K562 (cell line): ENCODE results near the gene HAUS7. TPM values are rescaled to one million over a fixed set of nuclear protein-coding genes. Genes with fewer than 3 reads are reported as not detected.
A peak's percentile ranks its signal among the peaks of the same experiment; 100 is the strongest.

Experiments used
- ATAC-seq: fragments of 200-7000 bp; cut with Tn5 transposase; 3 replicates; pipeline ENCODE4 v1.9.1; 2020; ENCODE audit warnings: moderate library complexity
- BruUV-seq: library from RNA; stranded (reverse); fragments of 400-500 nt; replicated peaks from 2 replicates; lab custom pipeline; 2021; lab: Mats Ljungman, UMichigan
- CTCF ChIA-PET: fragments of 300-600 bp; formaldehyde crosslinking; extraction: SDS; loops from one replicate; lab custom pipeline; 2021; ENCODE audit warnings: low intra/inter-chr PET ratio; lab: Yijun Ruan, JAX
- POLR2A ChIA-PET: fragments of 300-600, 350-650 bp; sonication (Branson Sonifier 250); formaldehyde crosslinking; extraction: SDS; loops from one replicate; lab custom pipeline; 2021; ENCODE audit warnings: antibody characterized with exemption, inconsistent platforms; lab: Yijun Ruan, JAX
- DNase-seq, 4 experiments: peaks; one replicate each; pipeline versions ENCODE4 v3.0.0 to v3.0.0-alpha.2; 2011 to 2018; ENCODE audit warnings: low spot score in 3 of 4, mixed read lengths in 3 of 4; ENCODE audit errors: extremely low read depth in 1 of 4
- FAIRE-seq: peaks from 2 replicates; lab custom pipeline; 2011; peaks lifted over from hg19 to GRCh38; lab: Jason Lieb, UNC
- H2AFZ ChIP-seq: 2 replicates; pipeline ENCODE4 v1.6.0; 2011; ENCODE audit warnings: low read depth, low read length, control low read depth, inconsistent platforms
- H3K27ac ChIP-seq: fragments of 200-600 bp; 3 replicates; pipeline ENCODE4 v1.8.0; 2011; ENCODE audit warnings: low read depth, mild to moderate bottlenecking, control low read depth, inconsistent platforms, low read length, moderate library complexity, mixed read lengths; ENCODE audit errors: extremely low read depth
- H3K27me3 ChIP-seq, 2 experiments: fragments of 300-600 bp in 1 of 2; 2 replicates in 1 of 2; 3 replicates in 1 of 2; pipeline versions ENCODE4 v1.6.0 to v1.8.0; 2011; ENCODE audit warnings: inconsistent platforms in 2 of 2, low read length in 2 of 2, mild to moderate bottlenecking in 1 of 2, mixed read lengths in 1 of 2, moderate library complexity in 1 of 2; ENCODE audit not compliant: control insufficient read depth in 2 of 2, insufficient read depth in 2 of 2
- H3K36me3 ChIP-seq: fragments of 300-600 bp; 3 replicates; pipeline ENCODE4 v1.8.0; 2011; ENCODE audit warnings: mild to moderate bottlenecking, low read length, inconsistent platforms; ENCODE audit not compliant: control insufficient read depth, insufficient read depth
- H3K4me1 ChIP-seq, 2 experiments: fragments of 200-600 bp in 1 of 2; replicated peaks in 1 of 2; 2 replicates in 1 of 2; 3 replicates in 1 of 2; pipeline versions ENCODE4 v1.5.1 to v1.8.0; 2011; ENCODE audit warnings: inconsistent platforms in 2 of 2, low read length in 2 of 2, mild to moderate bottlenecking in 1 of 2, mixed read lengths in 1 of 2, moderate library complexity in 1 of 2; ENCODE audit not compliant: control insufficient read depth in 2 of 2, insufficient read depth in 2 of 2
- H3K4me2 ChIP-seq: 2 replicates; pipeline ENCODE4 v1.6.1; 2011; ENCODE audit warnings: low read length, control low read depth, inconsistent platforms, mixed read lengths; ENCODE audit not compliant: insufficient read depth
- H3K4me3 ChIP-seq: fragments of 200-600 bp; sonication (generic), shearing (Covaris generic); 2 replicates; pipeline ENCODE4 v1.5.1; 2016; ENCODE audit warnings: control low read depth, inconsistent platforms
- H3K79me2 ChIP-seq: fragments of 200-600 bp; 3 replicates; pipeline ENCODE4 v1.8.0; 2011; ENCODE audit warnings: low read length, inconsistent platforms; ENCODE audit not compliant: control insufficient read depth, insufficient read depth
- H3K9ac ChIP-seq, 2 experiments: 2 replicates each; pipeline versions ENCODE4 v1.6.0 to v1.6.1; 2011; ENCODE audit warnings: low read depth in 2 of 2, low read length in 2 of 2, control low read depth in 1 of 2, inconsistent platforms in 1 of 2, mild to moderate bottlenecking in 1 of 2, mixed read lengths in 1 of 2; ENCODE audit not compliant: insufficient read depth in 1 of 2
- H3K9me1 ChIP-seq: one replicate; pipeline ENCODE4 v1.6.0; 2011; ENCODE audit warnings: inconsistent platforms, mild to moderate bottlenecking, low read length, moderate library complexity; ENCODE audit not compliant: control insufficient read depth, insufficient read depth
- H3K9me3 ChIP-seq: replicated peaks from 2 replicates; pipeline ENCODE4 v1.5.1; 2011; ENCODE audit warnings: low read depth, low read length, inconsistent platforms; ENCODE audit not compliant: control insufficient read depth, insufficient read depth
- H4K20me1 ChIP-seq: replicated peaks from 2 replicates; pipeline ENCODE4 v1.6.1; 2011; ENCODE audit warnings: low read length, inconsistent platforms, mixed read lengths; ENCODE audit not compliant: control insufficient read depth, insufficient read depth
- POLR2G ChIP-seq: fragments of 200-400 bp; formaldehyde crosslinking; IDR thresholded peaks from 2 replicates; pipeline ENCODE4 v1.6.1; 2017; ENCODE audit warnings: low read depth, mild to moderate bottlenecking, antibody characterized with exemption, low read length, moderate library complexity
- SNAPC5 ChIP-seq: fragments of 250-450 bp; sonication (Bioruptor Pico); IDR thresholded peaks from 2 replicates; pipeline ENCODE4 v1.8.0; 2021; ENCODE audit warnings: moderate library complexity, mild to moderate bottlenecking, inconsistent platforms
- WGBS: fragments of 100-300 bp; shearing (Covaris generic); methylation state at CpG from one replicate; pipeline ENCODE4 v1.1.6; 2016; ENCODE audit warnings: low coverage, mixed read lengths; ENCODE audit not compliant: insufficient coverage; ENCODE audit errors: missing lambda C conversion rate; 5-methylcytosine and 5-hydroxymethylcytosine counted together
- in situ Hi-C: fragments of 300-500 bp; cut with MboI; formaldehyde crosslinking; loops from 4 replicates; pipeline ENCODE4 v1.15.0; 2018; ENCODE audit warnings: inconsistent platforms, mixed read lengths
- intact Hi-C: fragments of 100-400 bp; cut with micrococcal nuclease; formaldehyde crosslinking; loops from 2 replicates; pipeline ENCODE4 v1.14.2; 2022
- polyA plus RNA-seq, 8 experiments: library from polyadenylated mRNA; depleted of rRNA in 4 of 8; stranded (reverse) in 5 of 8; unstranded in 3 of 8; fragments of >200 nt; fragmentation: Nextera tagmentation in 2 of 8; fragmentation: Illumina TruSeq in 1 of 8; extraction: Ambion mirVana in 2 of 8; extraction: Trizol in 1 of 8; gene quantifications; 2 replicates each; pipeline versions ENCODE4 v1.2.1 to v1.2.3, GENCODE V29; 2011 to 2014; ENCODE audit warnings: inconsistent platforms in 1 of 8, missing spikeins in 1 of 8
- total RNA-seq, 7 experiments: library from RNA; depleted of rRNA in 6 of 7; stranded (reverse); fragments of >200 nt in 6 of 7; fragmentation: Illumina TruSeq in 2 of 7; extraction: Trizol in 2 of 7; gene quantifications; 2 replicates each; pipeline versions ENCODE4 v1.2.1 to v1.2.3, GENCODE V29; 2011 to 2021; ENCODE audit warnings: low replicate concordance in 1 of 7
- TF ChIP-seq, protein P1 (sequence below): fragments of 200-400 bp; formaldehyde crosslinking; IDR thresholded peaks from 2 replicates; pipeline ENCODE4 v1.6.1; 2017; ENCODE audit warnings: mild to moderate bottlenecking, low read depth, low read length, moderate library complexity
- TF ChIP-seq, protein P2 (sequence below): fragments of 250-450 bp; sonication (Bioruptor Pico); IDR thresholded peaks from 2 replicates; pipeline ENCODE4 v1.4.0; 2020; ENCODE audit warnings: mild to moderate bottlenecking

The HAUS7 gene
- total and polyA plus RNA-seq, 9 of the 15 experiments (the other 6 are each of a cell fraction or from before 2014, with no cell fraction given), result 10.0 to 94.9 (median 48.8) TPM

- TF ChIP-seq, protein P1, sequence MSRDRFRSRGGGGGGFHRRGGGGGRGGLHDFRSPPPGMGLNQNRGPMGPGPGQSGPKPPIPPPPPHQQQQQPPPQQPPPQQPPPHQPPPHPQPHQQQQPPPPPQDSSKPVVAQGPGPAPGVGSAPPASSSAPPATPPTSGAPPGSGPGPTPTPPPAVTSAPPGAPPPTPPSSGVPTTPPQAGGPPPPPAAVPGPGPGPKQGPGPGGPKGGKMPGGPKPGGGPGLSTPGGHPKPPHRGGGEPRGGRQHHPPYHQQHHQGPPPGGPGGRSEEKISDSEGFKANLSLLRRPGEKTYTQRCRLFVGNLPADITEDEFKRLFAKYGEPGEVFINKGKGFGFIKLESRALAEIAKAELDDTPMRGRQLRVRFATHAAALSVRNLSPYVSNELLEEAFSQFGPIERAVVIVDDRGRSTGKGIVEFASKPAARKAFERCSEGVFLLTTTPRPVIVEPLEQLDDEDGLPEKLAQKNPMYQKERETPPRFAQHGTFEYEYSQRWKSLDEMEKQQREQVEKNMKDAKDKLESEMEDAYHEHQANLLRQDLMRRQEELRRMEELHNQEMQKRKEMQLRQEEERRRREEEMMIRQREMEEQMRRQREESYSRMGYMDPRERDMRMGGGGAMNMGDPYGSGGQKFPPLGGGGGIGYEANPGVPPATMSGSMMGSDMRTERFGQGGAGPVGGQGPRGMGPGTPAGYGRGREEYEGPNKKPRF, result no peak
- TF ChIP-seq SNAPC5, result no peak
These were observed 11.9 kb downstream of the HAUS7 start (continued) for GRCh38 chrX:153458476-153458875.

GRCh38 chrX:153457827-153458466 is 12.4 kb downstream of the HAUS7 start:
- DNase-seq (no peak), FAIRE-seq (no peak), ATAC-seq (no peak)
- TF ChIP-seq, protein P2, sequence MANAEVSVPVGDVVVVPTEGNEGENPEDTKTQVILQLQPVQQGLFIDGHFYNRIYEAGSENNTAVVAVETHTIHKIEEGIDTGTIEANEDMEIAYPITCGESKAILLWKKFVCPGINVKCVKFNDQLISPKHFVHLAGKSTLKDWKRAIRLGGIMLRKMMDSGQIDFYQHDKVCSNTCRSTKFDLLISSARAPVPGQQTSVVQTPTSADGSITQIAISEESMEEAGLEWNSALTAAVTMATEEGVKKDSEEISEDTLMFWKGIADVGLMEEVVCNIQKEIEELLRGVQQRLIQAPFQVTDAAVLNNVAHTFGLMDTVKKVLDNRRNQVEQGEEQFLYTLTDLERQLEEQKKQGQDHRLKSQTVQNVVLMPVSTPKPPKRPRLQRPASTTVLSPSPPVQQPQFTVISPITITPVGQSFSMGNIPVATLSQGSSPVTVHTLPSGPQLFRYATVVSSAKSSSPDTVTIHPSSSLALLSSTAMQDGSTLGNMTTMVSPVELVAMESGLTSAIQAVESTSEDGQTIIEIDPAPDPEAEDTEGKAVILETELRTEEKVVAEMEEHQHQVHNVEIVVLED (CRISPR knock-in tag), result no peak
- TF ChIP-seq POLR2G, result peak; percentile 15; the same call in 1 of the 2 replicates
- no peak overlapping the region for H3K27ac ChIP-seq
- ChIA-PET POLR2A (interaction anchor here (0.7 kb wide), 2 partner anchors 11 to 15 kb away, joined by 3 to 4 read pairs; no protein-coding TSS in a partner anchor), CTCF (no interaction called here)
- peak overlapping the region in 1 of 2 experiments; percentile 45; a peak in 1 of 4 replicates for H3K9ac ChIP-seq
- H2AFZ ChIP-seq, result no peak overlapping the region
- in situ Hi-C loops (no loop called here), intact Hi-C loops (no loop called here)
- no peaks in the 10 kb centered on the region for H3K9me3 ChIP-seq
- peaks cover 77% of the 10 kb centered on the region for H3K36me3 ChIP-seq
- no TSS peak for BruUV-seq
- H3K4me3 ChIP-seq, result no peak overlapping the region
- H3K4me2 ChIP-seq, result no peak overlapping the region
- peaks cover 0 to 5% of the 10 kb centered on the region in 2 experiments; a peak in 1 of 5 replicates for H3K4me1 ChIP-seq
- peaks cover 8% of the 10 kb centered on the region; the same call in 1 of the 2 replicates for H4K20me1 ChIP-seq
- no peaks in the 10 kb centered on the region for H3K79me2 ChIP-seq
- 93% methylated on average over 11 of the region's 17 CpGs for WGBS
- peaks cover 3% of the 10 kb centered on the region for H3K9me1 ChIP-seq
- H3K27me3 ChIP-seq, result no peaks in the 10 kb centered on the region
